Measurements from ENCODE around the gene LIME1. TPM values are rescaled to one million over a fixed set of nuclear protein-coding genes. Genes with fewer than 3 reads are reported as not detected.

Gene LIME1
- total RNA-seq, 1 donor from 2014 or later: 10.2 TPM

DNA sequence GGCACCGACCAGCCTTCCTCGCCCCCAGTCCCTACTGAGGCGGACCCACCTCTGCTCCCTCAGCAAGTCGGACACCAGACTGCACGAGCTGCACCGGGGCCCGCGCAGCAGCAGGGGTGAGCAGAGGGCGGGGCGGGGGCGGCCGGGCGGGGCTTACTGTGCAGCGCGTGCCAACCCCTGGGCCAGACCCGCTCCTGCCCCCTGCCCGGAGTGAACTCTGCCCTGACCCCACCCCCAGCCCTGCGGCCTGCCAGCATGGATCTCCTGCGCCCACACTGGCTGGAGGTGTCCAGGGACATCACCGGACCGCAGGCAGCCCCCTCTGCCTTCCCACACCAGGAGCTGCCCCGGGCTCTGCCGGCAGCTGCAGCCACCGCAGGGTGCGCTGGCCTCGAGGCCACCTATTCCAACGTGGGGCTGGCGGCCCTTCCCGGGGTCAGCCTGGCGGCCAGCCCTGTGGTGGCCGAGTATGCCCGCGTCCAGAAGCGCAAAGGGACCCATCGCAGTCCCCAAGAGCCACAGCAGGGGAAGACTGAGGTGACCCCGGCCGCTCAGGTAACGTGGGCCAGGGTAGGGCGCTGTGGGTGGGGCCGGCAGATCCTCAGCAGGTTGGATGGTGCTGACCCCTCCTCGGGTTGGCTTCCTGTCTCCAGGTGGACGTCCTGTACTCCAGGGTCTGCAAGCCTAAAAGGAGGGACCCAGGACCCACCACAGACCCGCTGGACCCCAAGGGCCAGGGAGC is 1.7 kb downstream of the LIME1 start:
- no peaks in the 10 kb centered on the region for H3K9me3 Mint-ChIP-seq
- intact Hi-C loops (cut with micrococcal nuclease): loop anchor here (1.0 to 10.0 kb wide), 7 partner anchors 31 to 201 kb away; partner anchors contain the start of genes ARFRP1, FNDC11, GMEB2 and PTK6
- ChIA-PET POLR2A (interaction anchor here (0.8 to 3.0 kb wide), 8 partner anchors 30 to 217 kb away, joined by 3 to 36 read pairs (median 5); partner anchors contain the start of genes ARFRP1, HELZ2, PPDPF and TPD52L2), CTCF (interaction anchor here (1.2 kb wide), 1 partner anchor 96 kb away, joined by 3 read pairs; no protein-coding TSS in a partner anchor)
- DNase-seq: peak; percentile 47
- TF ChIP-seq, protein P1, sequence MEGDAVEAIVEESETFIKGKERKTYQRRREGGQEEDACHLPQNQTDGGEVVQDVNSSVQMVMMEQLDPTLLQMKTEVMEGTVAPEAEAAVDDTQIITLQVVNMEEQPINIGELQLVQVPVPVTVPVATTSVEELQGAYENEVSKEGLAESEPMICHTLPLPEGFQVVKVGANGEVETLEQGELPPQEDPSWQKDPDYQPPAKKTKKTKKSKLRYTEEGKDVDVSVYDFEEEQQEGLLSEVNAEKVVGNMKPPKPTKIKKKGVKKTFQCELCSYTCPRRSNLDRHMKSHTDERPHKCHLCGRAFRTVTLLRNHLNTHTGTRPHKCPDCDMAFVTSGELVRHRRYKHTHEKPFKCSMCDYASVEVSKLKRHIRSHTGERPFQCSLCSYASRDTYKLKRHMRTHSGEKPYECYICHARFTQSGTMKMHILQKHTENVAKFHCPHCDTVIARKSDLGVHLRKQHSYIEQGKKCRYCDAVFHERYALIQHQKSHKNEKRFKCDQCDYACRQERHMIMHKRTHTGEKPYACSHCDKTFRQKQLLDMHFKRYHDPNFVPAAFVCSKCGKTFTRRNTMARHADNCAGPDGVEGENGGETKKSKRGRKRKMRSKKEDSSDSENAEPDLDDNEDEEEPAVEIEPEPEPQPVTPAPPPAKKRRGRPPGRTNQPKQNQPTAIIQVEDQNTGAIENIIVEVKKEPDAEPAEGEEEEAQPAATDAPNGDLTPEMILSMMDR (IDR thresholded peaks at IDR 0.05): no peak
- H3K36me3 Mint-ChIP-seq (ENCODE audit: low read depth): peaks cover 23% of the 10 kb centered on the region
- ATAC-seq (ENCODE audit: low read depth): peak; percentile 14
- H3K4me3 Mint-ChIP-seq: peak overlapping the region; percentile 44
- H3K4me1 Mint-ChIP-seq: peaks cover 30% of the 10 kb centered on the region
- H3K27ac Mint-ChIP-seq: no peak overlapping the region
- H3K27me3 Mint-ChIP-seq: no peaks in the 10 kb centered on the region

DNA sequence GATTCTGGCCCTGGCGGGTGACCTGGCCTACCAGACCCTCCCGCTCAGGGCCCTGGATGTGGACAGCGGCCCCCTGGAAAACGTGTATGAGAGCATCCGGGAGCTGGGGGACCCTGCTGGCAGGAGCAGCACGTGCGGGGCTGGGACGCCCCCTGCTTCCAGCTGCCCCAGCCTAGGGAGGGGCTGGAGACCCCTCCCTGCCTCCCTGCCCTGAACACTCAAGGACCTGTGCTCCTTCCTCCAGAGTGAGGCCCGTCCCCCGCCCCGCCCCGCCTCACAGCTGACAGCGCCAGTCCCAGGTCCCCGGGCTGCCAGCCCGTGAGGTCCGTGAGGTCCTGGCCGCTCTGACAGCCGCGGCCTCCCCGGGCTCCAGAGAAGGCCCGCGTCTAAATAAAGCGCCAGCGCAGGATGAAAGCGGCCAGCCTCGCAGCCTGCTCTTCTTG is 2.2 kb downstream of the LIME1 start:
- Mint-ChIP-seq H3K4me3 (peak overlapping the region; percentile 44), H3K27ac (no peak overlapping the region), H3K4me1 (peaks cover 30% of the 10 kb centered on the region), H3K9me3 (no peaks in the 10 kb centered on the region), H3K27me3 (no peaks in the 10 kb centered on the region), H3K36me3 (ENCODE audit: low read depth) (peaks cover 19% of the 10 kb centered on the region)
- ChIA-PET POLR2A (interaction anchor here (0.6 to 1.8 kb wide), 10 partner anchors 31 to 218 kb away, joined by 3 to 14 read pairs (median 3); partner anchors contain the start of genes ARFRP1, GMEB2, HELZ2 and PPDPF), CTCF (interaction anchor here (1.0 kb wide), 1 partner anchor 126 kb away, joined by 4 read pairs; the partner anchor contains the start of gene TPD52L2)
- DNase-seq: no peak
- TF ChIP-seq, protein P1 (IDR thresholded peaks at IDR 0.05): no peak
- intact Hi-C loops (cut with micrococcal nuclease): loop anchor here (1.0 to 10.0 kb wide), 7 partner anchors 32 to 201 kb away; partner anchors contain the start of genes ARFRP1, FNDC11, GMEB2 and PTK6
- ATAC-seq (ENCODE audit: low read depth): no peak

DNA sequence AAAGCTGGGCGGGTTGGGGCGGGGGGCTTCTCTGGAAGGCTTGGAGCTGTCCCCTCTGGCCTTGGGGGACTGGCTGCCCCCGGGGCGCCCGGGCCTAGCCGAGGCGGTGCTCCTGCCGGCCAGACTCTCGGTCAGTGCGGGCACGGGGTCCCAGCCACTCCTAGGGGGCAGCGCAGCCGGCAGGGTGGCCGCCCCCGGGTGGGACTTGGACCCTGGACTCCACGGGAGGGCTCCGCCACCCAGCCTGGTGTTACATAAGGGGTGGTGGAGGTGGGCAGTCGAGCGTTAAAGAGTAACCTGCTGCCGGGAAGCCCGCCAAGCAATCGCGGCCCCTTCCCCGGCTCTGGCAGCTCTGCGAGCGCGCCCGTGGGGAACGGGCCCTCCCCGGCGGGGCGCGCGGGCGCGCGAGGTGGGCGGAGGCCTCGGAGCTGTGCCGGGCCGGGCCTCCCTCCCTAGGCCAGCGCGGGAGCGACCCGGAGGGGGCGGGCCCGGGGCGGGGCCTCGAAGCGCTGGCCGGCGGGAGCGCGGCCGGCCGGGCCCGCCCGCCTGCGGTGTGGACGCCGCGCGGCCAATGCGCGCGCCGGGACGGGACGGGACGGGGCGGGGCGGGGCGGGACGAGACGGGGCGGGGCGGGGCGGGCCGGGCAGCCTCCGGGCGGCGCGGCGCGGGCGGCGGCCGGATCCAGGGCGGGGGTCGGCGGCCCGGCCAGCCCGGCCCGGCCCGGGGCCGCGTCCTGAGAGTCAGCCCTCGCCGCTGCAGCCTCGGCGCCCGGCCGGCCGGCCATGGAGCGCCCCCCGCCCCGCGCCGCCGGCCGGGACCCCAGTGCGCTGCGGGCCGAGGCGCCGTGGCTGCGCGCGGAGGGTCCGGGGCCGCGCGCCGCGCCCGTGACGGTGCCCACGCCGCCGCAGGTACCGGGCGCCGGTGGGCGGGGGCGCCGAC is 2.9 kb downstream of the LIME1 start, which contains the start of gene SLC2A4RG:
Gene SLC2A4RG, plus strand, starts transcription at position 647 of the 940 bp plus-strand sequence. Its CDS starts 137 bp downstream, at position 784.
- CTCF ChIA-PET: interaction anchor here (1.0 kb wide), 1 partner anchor 125 kb away, joined by 4 read pairs; the partner anchor contains the start of gene TPD52L2
- intact Hi-C loops (cut with micrococcal nuclease): loop anchor here (1.0 to 10.0 kb wide), 7 partner anchors 33 to 202 kb away; partner anchors contain the start of genes ARFRP1, FNDC11, GMEB2 and PTK6
- TF ChIP-seq, protein P1 (IDR thresholded peaks at IDR 0.05): no peak

DNA sequence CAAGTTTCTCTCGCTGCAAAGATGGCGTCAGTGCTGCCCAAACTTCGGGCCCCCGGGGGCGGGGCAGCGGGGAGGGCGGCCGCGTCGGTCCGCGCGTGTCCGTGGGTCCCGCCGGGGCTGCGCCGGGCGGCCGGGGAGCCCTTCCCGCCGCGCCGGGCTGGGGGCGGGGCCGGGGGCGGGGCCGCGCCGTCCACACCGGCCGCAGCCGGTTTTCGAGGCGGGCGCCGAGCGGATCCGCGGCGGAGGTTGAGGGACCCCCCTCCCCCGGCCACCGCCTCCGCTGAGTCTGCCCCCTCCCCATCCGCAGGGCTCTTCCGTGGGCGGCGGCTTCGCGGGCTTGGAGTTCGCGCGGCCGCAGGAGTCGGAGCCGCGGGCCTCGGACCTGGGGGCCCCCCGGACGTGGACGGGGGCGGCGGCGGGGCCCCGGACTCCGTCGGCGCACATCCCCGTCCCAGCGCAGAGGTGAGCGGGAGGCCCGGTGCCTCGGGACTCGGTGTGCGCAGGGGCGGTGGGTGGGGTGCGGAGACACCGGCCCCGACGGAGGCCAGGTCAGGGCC is 3.7 kb downstream of the LIME1 start:
- TF ChIP-seq, protein P1 (IDR thresholded peaks at IDR 0.05): no peak
- POLR2A ChIA-PET: interaction anchor here (0.5 to 1.8 kb wide), 3 partner anchors 32 to 220 kb away, joined by 3 to 7 read pairs (median 4); partner anchors contain the start of genes ARFRP1, PPDPF and ZGPAT
- H3K4me1 Mint-ChIP-seq: peaks cover 28% of the 10 kb centered on the region
- no peak overlapping the region for H3K27ac Mint-ChIP-seq
- no peaks in the 10 kb centered on the region for H3K9me3 Mint-ChIP-seq
- intact Hi-C loops (cut with micrococcal nuclease): no loop called here
- H3K27me3 Mint-ChIP-seq: no peaks in the 10 kb centered on the region
- CTCF ChIA-PET: no interaction called here
- peak overlapping the region; percentile 48 for H3K4me3 Mint-ChIP-seq
- ATAC-seq (ENCODE audit: low read depth) (peak; percentile 1), DNase-seq (peak; percentile 53)
- peaks cover 9% of the 10 kb centered on the region for H3K36me3 Mint-ChIP-seq (ENCODE audit: low read depth)

More for the DNA sequence above, 2.9 kb downstream of the LIME1 start, which contains the start of gene SLC2A4RG:
- Mint-ChIP-seq H3K27me3 (no peaks in the 10 kb centered on the region), H3K36me3 (ENCODE audit: low read depth) (peaks cover 14% of the 10 kb centered on the region), H3K27ac (no peak within 1 kb of the TSS), H3K9me3 (no peaks in the 10 kb centered on the region), H3K4me3 (peak within 1 kb of the TSS; percentile 48), H3K4me1 (peaks cover 28% of the 10 kb centered on the region)
- peak; percentile 65 for ATAC-seq (ENCODE audit: low read depth)
- POLR2A ChIA-PET: interaction anchor here (0.6 to 1.8 kb wide), 10 partner anchors 31 to 218 kb away, joined by 3 to 14 read pairs (median 3); partner anchors contain the start of genes ARFRP1, GMEB2, HELZ2 and PPDPF
- peak; percentile 73 for DNase-seq
